Muscle of leg (tissue), 11 donors: ENCODE measurements around the gene PCCA. TPM values are rescaled to one million over a fixed set of nuclear protein-coding genes. Genes with fewer than 3 reads are reported as not detected.
"Not testable (repeated sequence)": the region's sequence is repeated elsewhere in the genome, so short reads cannot be mapped to it uniquely, and the experiment has no call there.

Experiments used
- DNase-seq: peaks from one replicate; pipeline ENCODE4 v3.0.0; 2013
- H3K27ac ChIP-seq: one replicate; pipeline ENCODE4 v1.5.1; 2013; ENCODE audit warnings: mild to moderate bottlenecking, low read length, control low read depth
- H3K27me3 ChIP-seq: one replicate; pipeline ENCODE4 v1.6.1; 2013; ENCODE audit warnings: low read length; ENCODE audit not compliant: control insufficient read depth, insufficient read depth
- H3K36me3 ChIP-seq: one replicate; pipeline ENCODE4 v1.6.1; 2013; ENCODE audit warnings: low read length; ENCODE audit not compliant: control insufficient read depth, insufficient read depth
- H3K4me1 ChIP-seq: one replicate; pipeline ENCODE4 v1.6.1; 2013; ENCODE audit warnings: low read length; ENCODE audit not compliant: control insufficient read depth, insufficient read depth
- H3K4me3 ChIP-seq: one replicate; pipeline ENCODE4 v1.5.1; 2013; ENCODE audit warnings: low read length, control low read depth
- H3K9me3 ChIP-seq: replicated peaks from 2 replicates; pipeline ENCODE4 v1.6.1; 2013; ENCODE audit warnings: low read depth, low read length; ENCODE audit not compliant: control insufficient read depth
- WGBS: methylation state at CpG from one replicate; pipeline ENCODE4 v1.1.5; 2013; ENCODE audit warnings: missing lambda C conversion rate; ENCODE audit not compliant: insufficient coverage; 5-methylcytosine and 5-hydroxymethylcytosine counted together
- polyA plus RNA-seq, 8 donors: library from polyadenylated mRNA; unstranded; fragments of 120-200 nt; gene quantifications; one replicate each; pipeline versions ENCODE4 v1.2.1 to v1.2.3, GENCODE V29; 2013; ENCODE audit warnings: inconsistent platforms in 1 of 8, low replicate concordance in 1 of 8; ENCODE audit not compliant: insufficient read length in 8 of 8, insufficient read depth in 1 of 8
- total RNA-seq: library from RNA; stranded (reverse); fragments of 120-200 nt; gene quantifications from one replicate; pipeline ENCODE4 v1.2.4, GENCODE V29; 2013

Gene PCCA
- total and polyA plus RNA-seq, 9 donors: 23.9 to 35.5 (median 29.5) TPM

- Histone ChIP-seq H3K4me1 (peaks cover 12% of the 10 kb centered on the region), H3K36me3 (peaks cover 29% of the 10 kb centered on the region)
- DNase-seq, H3K4me3 ChIP-seq, H3K27me3 ChIP-seq, H3K27ac ChIP-seq, H3K9me3 ChIP-seq: not testable (repeated sequence)
- WGBS: 92% methylated on average over 4 of the region's 5 CpGs
Measured at GRCh38 chr13:100524688-100525087, 435.8 kb downstream of the PCCA start.

- peaks cover 32% of the 10 kb centered on the region for H3K36me3 ChIP-seq
- WGBS: 79% methylated on average over 17 of the region's 17 CpGs
Measured at GRCh38 chr13:100525453-100526317, 436.8 kb downstream of the PCCA start.

GRCh38 chr13:100526318-100527000 is 437.6 kb downstream of the PCCA start:
- H3K4me1 ChIP-seq: peaks cover 7% of the 10 kb centered on the region
- WGBS: 86% methylated on average over 24 of the region's 27 CpGs
- no peaks in the 10 kb centered on the region for H3K27me3 ChIP-seq
- H3K27ac ChIP-seq: no peak overlapping the region
- no peaks in the 10 kb centered on the region for H3K9me3 ChIP-seq
- no peak overlapping the region for H3K4me3 ChIP-seq
- H3K36me3 ChIP-seq: peaks cover 32% of the 10 kb centered on the region
- no peak for DNase-seq

More at GRCh38 chr13:100525453-100526317, 436.8 kb downstream of the PCCA start:
- H3K4me1 ChIP-seq: peaks cover 12% of the 10 kb centered on the region
- no peak overlapping the region for H3K27ac ChIP-seq
- H3K27me3 ChIP-seq: no peaks in the 10 kb centered on the region
- H3K9me3 ChIP-seq: no peaks in the 10 kb centered on the region
- no peak overlapping the region for H3K4me3 ChIP-seq
- no peak for DNase-seq

- no peaks in the 10 kb centered on the region for H3K27me3 ChIP-seq
- H3K9me3 ChIP-seq: no peaks in the 10 kb centered on the region
- H3K4me3 ChIP-seq: no peak overlapping the region
- no peak for DNase-seq
- WGBS: 100% methylated on average over 1 of the region's 9 CpGs
- peaks cover 3% of the 10 kb centered on the region for H3K4me1 ChIP-seq
- H3K27ac ChIP-seq: no peak overlapping the region
- peaks cover 37% of the 10 kb centered on the region for H3K36me3 ChIP-seq
Measured at GRCh38 chr13:100527644-100528043, 438.8 kb downstream of the PCCA start.

- Histone ChIP-seq H3K4me1 (peaks cover 1% of the 10 kb centered on the region), H3K4me3 (no peak overlapping the region), H3K27ac (no peak overlapping the region), H3K27me3 (no peaks in the 10 kb centered on the region), H3K36me3 (peaks cover 40% of the 10 kb centered on the region), H3K9me3 (no peaks in the 10 kb centered on the region)
- no peak for DNase-seq
- WGBS: 89% methylated on average over 7 of the region's 9 CpGs
Measured at GRCh38 chr13:100528353-100528752, 439.5 kb downstream of the PCCA start.

GRCh38 chr13:100528820-100529219 is 439.9 kb downstream of the PCCA start:
- DNase-seq: no peak
- H3K4me1 ChIP-seq: no peaks in the 10 kb centered on the region
- 92% methylated on average over 8 of the region's 11 CpGs for WGBS
- no peaks in the 10 kb centered on the region for H3K9me3 ChIP-seq
- no peaks in the 10 kb centered on the region for H3K27me3 ChIP-seq
- H3K36me3 ChIP-seq: peaks cover 38% of the 10 kb centered on the region
- no peak overlapping the region for H3K4me3 ChIP-seq
- no peak overlapping the region for H3K27ac ChIP-seq

- H3K4me3 ChIP-seq: no peak overlapping the region
- H3K4me1 ChIP-seq: no peaks in the 10 kb centered on the region
- DNase-seq: no peak
- H3K36me3 ChIP-seq: peaks cover 34% of the 10 kb centered on the region
- 88% methylated on average over 9 of the region's 15 CpGs for WGBS
- no peaks in the 10 kb centered on the region for H3K9me3 ChIP-seq
- no peaks in the 10 kb centered on the region for H3K27me3 ChIP-seq
- H3K27ac ChIP-seq: no peak overlapping the region
Measured at GRCh38 chr13:100529666-100530377, 440.9 kb downstream of the PCCA start.

GRCh38 chr13:100530671-100531213 is 441.8 kb downstream of the PCCA start:
- 24% methylated on average over 5 of the region's 11 CpGs for WGBS
- Histone ChIP-seq H3K4me1 (no peaks in the 10 kb centered on the region), H3K9me3 (no peaks in the 10 kb centered on the region), H3K36me3 (peaks cover 34% of the 10 kb centered on the region), H3K27me3 (no peaks in the 10 kb centered on the region), H3K4me3 (no peak overlapping the region), H3K27ac (no peak overlapping the region)
- DNase-seq: peak; percentile 59

- DNase-seq: no peak
- 94% methylated on average over 59 of the region's 60 CpGs for WGBS
Measured at GRCh38 chr13:100532090-100532766, 443.3 kb downstream of the PCCA start.

More at GRCh38 chr13:100532090-100532766, 443.3 kb downstream of the PCCA start:
- H3K9me3 ChIP-seq: no peaks in the 10 kb centered on the region
- no peaks in the 10 kb centered on the region for H3K27me3 ChIP-seq
- H3K4me1 ChIP-seq: no peaks in the 10 kb centered on the region
- no peak overlapping the region for H3K27ac ChIP-seq
- H3K4me3 ChIP-seq: no peak overlapping the region
- peaks cover 23% of the 10 kb centered on the region for H3K36me3 ChIP-seq
